Mammary epithelial cell (primary cell): ENCODE measurements around the gene ERC1.

ENCODE experiments used
- CTCF ChIP-seq, 2 donors: IDR thresholded peaks in 1 of 2; conservative IDR thresholded peaks in 1 of 2; 2 replicates each; pipeline ENCODE4 v1.5.1; 2011 to 2012; ENCODE audit warnings: inconsistent platforms in 2 of 2, low read length in 2 of 2, mild to moderate bottlenecking in 2 of 2, control low read depth in 1 of 2, low read depth in 1 of 2; ENCODE audit not compliant: insufficient read depth in 1 of 2; ENCODE audit errors: extremely low read depth in 1 of 2
- EZH2 ChIP-seq: IDR thresholded peaks from 2 replicates; pipeline ENCODE4 v1.6.1; 2012; ENCODE audit warnings: low read length, inconsistent platforms, borderline replicate concordance

DNA sequence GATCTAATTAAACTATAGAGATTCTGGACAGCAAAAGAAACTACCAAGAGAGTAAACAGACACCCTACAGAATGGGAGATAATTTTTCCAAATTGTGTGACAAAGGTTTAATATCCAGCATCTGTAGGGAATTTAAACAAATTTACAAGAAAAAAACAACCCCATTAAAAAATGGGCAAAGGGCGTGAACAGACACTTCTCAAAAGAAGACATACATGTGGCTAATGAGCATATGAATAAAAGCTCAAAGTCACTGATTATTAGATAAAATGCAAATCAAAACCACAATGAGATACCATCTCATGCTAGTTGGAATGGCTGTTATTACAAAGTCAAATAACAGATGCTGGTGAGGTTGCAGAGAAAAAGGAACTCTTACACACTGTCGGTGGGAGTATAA lies 309.4 kb downstream of the ERC1 start:
- TF ChIP-seq CTCF (conservative IDR thresholded peaks at IDR 0.05 in 1 of 2, IDR thresholded peaks at IDR 0.05 in 1 of 2; ENCODE audit: extremely low read depth in 1 of 2, insufficient read depth in 1 of 2, low read depth in 1 of 2, low read length in 2 of 2) (no peak), EZH2 (no peak)
